GM19468 (cell line): Measurements from ENCODE around the gene CAMTA1.

Experiments
- ATAC-seq: cut with Tn5 transposase; IDR thresholded peaks from one replicate; pipeline ENCODE4 v1.9.1; 2021; ENCODE audit warnings: mild to moderate bottlenecking, moderate library complexity, moderate number of reproducible peaks; ENCODE audit not compliant: unreplicated experiment; ENCODE audit errors: extremely low read depth

CAMTA1 gene

DNA sequence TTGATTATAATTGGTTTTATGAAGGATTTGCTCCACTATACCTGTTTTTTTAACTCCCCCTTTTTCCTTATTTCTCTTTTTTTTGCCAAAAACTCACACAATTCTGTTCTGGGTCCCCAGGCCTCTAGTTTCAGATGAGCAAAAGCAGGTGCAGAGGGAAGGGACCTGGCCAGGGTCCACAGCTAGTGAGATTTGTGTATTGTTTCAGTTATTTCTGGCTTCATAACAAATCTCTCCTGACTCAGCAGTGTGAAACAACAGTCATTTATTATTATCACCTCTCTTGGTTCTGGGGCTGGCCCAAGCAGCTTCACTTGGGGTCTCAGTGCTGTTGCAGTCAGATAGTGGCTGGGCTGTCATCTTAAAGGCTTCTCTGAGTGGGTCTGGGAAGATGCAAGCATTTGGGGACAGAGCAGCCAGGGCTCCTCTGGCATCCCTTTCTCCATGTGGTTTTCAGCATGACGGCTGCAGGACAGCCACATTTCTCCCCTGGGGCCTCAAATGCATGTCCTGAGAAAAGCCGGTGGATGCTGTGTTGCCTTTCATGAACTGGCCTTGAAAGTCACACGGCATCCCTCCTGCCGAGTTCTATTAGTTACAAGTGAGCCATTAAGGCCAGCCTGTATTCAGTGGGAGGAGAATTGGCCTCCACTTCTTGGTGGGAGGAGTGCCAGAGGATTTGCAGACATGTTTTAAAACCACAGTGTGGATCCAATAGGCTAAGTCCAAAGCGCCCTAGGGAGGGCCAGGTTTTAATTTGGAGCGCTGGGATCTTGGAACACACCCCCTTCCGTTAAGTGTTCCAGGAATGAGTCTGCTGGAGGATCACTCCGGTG is 137.1 kb downstream of the CAMTA1 start:
- ATAC-seq = no peak

DNA sequence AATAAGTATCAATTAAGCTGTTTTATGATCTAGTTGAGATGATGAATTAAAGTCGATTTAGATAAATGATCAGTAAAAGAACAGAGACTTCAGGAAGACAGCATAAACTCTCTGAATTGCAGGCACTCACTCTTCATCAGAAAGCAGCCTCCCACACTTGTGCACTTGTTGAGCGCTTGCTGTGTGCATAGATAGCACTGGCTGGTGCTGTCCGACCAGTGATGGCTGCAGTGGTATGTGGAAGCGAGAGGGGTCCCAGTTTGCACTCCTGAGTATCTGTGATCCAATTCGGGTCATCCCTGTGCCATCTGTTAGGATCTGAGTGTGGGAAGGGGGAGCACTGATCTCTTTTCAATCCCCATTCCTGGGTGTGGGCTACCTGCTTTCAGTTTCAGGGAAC is 137.8 kb downstream of the CAMTA1 start:
- no peak for ATAC-seq

DNA sequence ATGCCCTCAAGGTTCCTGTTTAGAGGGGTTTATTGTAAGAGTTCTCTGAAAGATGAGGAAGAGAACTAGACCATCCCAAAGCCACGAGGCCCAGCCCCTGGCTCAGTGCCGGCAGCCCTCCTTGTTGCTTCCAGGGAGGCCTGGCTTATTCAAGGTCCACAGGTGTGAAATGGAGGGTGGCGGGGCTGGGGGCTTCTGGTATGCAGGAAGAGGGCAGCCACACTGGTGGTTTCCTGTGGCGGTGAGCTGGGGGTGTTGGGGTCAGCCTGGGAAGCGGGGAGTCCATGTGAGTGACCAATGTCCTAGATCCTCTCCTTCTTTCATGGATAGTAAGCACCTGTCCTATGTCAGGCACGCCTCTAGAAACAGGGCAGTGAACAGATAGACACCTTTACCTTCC is 138.2 kb downstream of the CAMTA1 start:
- no peak for ATAC-seq

- no peak for ATAC-seq
Measured at GRCh38 chr1:6923955-6924881, 139.0 kb downstream of the CAMTA1 start.

DNA sequence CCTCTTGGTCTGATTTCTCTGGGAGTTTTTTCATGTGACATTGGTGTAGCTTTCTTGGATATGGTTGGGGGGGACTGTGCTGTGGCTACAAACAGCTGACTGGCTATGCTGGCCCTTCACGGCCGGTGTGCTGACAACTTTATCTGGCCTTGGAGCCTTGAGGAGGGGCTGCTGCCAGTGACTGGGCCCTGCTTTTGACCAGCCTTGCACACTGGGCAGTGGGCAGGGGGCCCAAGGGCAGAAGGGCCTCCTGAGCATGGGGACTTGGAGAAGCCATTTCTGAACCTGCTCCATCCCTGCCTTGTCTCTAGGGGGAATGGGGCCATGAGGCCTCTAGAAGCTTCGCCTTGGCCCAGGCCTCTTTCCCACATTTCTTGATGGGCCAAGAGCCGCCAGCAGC is 139.6 kb downstream of the CAMTA1 start:
- ATAC-seq = no peak

- no peak for ATAC-seq
Measured at GRCh38 chr1:6927626-6928025, 142.4 kb downstream of the CAMTA1 start.

- no peak for ATAC-seq
Measured at GRCh38 chr1:6928106-6928885, 143.0 kb downstream of the CAMTA1 start.

DNA sequence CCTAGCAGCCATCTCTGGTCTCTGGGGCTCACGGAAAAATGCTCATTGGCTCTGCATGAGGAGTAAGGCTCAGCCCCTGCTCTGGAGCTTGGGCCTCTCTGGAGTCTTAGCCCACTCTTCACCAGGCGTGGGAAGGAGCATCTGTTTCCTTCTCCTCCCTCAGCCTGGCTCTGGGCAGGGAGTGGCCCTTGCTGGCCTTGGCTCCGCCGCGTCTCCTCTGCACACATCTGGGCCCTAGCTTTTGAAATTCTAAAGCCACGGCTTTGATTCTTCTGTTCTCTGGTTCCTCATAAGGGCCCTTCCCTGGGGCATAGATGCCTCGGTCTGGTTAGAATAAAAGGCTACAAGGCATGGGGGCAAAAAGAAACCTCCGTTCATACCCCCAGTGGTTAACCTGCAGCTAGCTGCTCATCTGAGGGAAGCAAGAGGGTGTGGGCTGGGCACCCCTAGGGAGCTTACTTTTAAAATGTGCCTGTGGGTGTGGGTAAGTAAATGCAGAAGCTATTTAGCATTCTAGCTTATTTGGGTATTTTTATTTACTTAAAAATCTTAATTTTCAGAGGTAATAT is 145.6 kb downstream of the CAMTA1 start:
- no peak for ATAC-seq

- ATAC-seq = no peak
Measured at GRCh38 chr1:6935361-6935883, 150.2 kb downstream of the CAMTA1 start.

DNA sequence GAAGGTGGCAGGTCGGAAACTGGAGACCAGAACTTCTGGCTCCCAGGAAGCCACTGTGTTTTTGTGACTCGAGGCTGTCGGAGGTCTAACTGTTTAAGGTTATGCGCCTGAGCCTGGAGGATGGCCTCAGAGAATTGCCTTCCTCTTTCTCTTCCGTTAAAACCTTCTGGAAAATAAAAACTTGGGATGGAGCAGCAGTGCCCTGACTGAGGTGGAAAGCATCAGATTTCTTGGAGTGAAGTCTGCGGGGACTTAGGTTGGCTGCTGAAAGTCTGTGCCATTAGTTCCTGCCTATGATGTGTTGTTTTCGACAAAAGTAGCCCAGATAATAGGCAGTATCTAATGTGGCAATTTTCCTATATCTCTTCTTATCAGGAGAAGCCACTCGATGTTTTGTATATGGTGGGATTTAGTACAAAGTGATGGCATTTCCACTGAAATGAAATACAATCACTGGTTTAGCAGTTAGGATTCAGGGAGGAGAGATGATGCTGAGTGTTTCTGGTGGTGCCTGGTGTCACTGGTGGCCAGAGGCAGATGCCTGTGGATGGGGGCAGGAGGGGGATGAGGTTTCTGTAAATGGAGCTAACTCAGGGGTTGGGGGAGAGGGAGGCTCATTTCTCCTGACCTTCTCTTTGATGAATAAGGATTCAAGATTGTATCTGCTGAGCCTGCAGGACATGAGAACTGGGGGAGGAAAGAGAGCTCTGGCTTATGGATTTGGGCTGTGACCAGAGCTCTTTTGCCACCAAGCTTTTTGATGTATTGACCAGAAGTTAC is 150.8 kb downstream of the CAMTA1 start:
- ATAC-seq = no peak

- no peak for ATAC-seq
Measured at GRCh38 chr1:6937048-6937447, 151.8 kb downstream of the CAMTA1 start.

DNA sequence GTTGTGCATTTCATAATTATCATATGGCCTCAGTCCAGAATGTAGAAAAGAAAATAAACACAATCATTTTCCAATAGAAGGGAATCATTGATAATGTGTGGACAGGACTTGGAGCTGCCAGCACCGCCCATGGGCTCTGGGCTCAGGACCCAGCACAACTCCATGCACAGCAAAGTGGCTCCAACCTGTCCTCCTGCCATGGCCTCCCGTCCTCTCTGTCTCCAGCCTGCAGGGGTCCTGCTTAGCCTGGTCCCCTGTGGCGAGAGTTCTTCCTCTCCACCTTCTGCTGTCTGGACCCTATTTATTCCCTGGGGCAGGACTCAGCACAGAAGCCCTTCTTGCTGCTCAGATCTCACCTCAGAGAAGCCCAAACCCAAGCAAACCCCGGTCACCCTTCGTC is 154.1 kb downstream of the CAMTA1 start:
- ATAC-seq = no peak

DNA sequence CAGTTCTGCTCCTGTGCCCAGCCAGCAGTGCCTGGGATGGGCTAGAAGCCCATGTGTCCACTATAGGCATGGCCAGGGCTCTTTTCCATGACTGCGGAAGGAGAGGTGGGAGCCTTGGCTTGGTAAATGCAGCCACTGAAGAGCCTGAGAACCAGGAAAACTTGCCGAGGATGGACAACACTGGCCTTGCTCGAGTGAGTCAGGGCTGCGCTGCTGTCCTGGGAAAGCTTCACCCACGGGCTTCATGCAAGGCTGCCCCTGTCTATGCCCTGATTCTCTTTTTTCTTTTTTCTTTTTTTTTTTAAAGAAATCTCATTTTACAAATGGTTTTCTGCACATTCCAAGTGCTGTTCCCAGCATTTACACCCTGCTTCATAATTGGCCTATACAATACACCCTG is 156.5 kb downstream of the CAMTA1 start:
- no peak for ATAC-seq

DNA sequence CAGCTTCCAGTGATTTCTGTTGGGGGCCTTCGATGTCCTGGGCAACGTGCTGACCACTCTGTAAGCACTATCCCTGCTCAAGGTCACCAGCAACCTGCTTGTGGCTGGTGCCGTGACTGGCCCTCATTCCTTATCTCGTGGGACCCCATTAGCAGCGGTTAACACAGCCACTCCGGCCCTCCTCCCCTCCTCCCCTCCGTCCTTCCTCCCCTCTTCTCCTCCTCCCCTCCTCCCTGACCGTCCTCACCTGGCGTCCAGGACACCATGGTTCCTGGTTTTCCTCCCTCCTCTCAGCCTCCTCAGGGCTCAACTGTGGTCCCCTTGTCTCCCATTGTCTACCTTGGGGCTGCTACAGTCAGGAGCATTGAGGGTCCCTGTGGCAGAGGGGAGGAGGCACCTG is 157.7 kb downstream of the CAMTA1 start:
- ATAC-seq = no peak

DNA sequence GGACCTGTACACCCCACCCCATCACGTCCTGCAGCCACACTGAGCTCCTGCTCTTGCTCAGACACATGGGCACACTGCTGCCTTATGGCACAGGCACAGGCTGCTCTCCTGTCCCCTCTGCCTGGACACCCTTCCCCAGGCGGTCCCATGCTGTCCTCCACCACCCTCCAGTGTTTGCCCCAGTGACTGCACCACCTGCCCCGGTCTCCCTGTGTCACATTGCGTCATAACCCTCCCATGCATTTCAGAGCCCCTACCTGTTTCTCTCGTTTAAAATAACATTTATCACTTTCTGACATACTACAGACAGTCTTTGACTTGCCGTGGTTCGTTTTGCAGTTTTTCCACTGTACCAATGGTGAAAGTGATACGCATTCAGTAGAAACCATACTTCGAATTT is 159.2 kb downstream of the CAMTA1 start:
- no peak for ATAC-seq

DNA sequence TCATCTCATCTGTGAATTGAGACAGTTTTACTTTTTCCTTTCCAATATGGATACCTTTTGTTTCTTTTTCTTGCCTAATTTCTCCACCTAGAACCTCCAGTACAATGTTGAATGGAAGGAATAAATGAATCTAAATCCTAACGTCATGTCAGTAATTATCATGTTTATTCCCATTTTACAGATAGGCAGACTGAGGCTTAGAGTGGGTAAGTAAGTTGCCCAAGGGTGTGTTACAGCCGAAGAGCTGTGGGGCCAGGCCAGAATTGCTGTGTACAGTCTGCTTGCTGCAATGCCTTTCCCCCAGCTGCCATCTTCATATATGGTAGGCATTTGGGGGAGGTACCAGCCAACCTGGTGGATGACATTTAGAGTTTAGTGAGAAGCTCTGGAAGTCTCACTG is 162.7 kb downstream of the CAMTA1 start:
- ATAC-seq = no peak

DNA sequence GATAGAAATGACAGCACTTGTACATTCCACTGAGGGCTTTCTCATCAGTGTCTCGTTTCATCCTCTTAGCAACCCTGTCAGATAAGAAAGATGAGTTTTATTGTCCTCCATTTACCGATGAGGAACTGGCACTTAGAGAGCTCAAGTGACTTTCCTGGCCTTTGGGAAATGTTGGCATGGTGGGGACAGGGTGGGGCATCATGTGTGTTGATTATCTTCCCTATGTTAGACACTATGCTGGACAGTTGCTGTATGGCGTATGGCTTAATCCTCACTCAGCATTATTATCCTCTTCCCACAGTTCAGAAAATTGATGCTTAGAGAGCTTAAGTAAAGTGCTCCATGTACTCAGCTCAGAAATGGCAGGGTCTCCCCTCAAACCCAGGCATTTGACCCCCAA is 163.2 kb downstream of the CAMTA1 start:
- no peak for ATAC-seq

DNA sequence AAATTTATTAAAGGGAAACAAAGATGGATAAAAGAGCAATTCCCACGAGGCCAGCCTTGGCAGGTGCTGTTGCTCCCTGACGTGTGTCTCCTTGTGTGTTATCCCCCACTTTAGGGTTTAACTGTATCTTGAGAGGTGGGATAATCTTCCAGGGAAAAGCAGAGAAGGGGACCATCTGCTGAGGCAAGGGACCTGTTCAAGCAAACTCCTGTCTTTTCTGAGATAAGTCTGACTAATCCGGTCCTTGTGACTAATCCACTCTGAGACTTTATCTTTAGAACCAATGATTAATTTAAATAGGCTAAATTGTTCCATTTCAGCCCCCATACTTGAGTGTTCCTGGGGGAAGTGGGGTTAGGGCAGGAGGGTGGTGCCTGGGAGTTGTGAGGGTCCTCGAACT is 163.6 kb downstream of the CAMTA1 start:
- no peak for ATAC-seq
